Transverse colon (tissue), 4 donors: ENCODE data around the gene GIPR. TPM values are rescaled to one million over a fixed set of nuclear protein-coding genes. Genes with fewer than 3 reads are reported as not detected.
A peak's percentile ranks its signal among the peaks of the same experiment; 100 is the strongest.

Source experiments
- DNase-seq: peaks from one replicate; pipeline ENCODE4 v3.0.0-alpha.2; 2019
- H3K27ac ChIP-seq, 4 donors: fragments of 200-600 bp; sonication (generic); 2 replicates each; pipeline ENCODE4 v1.5.1; 2016 to 2018; ENCODE audit warnings: inconsistent platforms in 4 of 4
- H3K27me3 ChIP-seq: fragments of 200-600 bp; sonication (generic); 2 replicates; pipeline ENCODE4 v1.5.1; 2017; ENCODE audit warnings: inconsistent platforms
- H3K36me3 ChIP-seq, 4 donors: fragments of 200-600 bp; sonication (generic); 2 replicates each; pipeline ENCODE4 v1.5.1; 2017 to 2019; ENCODE audit warnings: inconsistent platforms in 4 of 4
- H3K4me1 ChIP-seq, 4 donors: fragments of 200-600 bp; sonication (generic); 2 replicates each; pipeline ENCODE4 v1.5.1; 2017 to 2020; ENCODE audit warnings: inconsistent platforms in 4 of 4
- H3K4me3 ChIP-seq, 4 donors: fragments of 200-600 bp; sonication (generic); 1 replicate in 1 of 4; 2 replicates in 3 of 4; pipeline versions ENCODE4 v1.5.1 to v1.6.1; 2017 to 2019; ENCODE audit warnings: inconsistent platforms in 4 of 4
- H3K9me3 ChIP-seq, 2 donors: fragments of 200-600 bp; sonication (generic); 2 replicates each; pipeline ENCODE4 v1.5.1; 2017 to 2019; ENCODE audit warnings: inconsistent platforms in 2 of 2
- EP300 ChIP-seq: sonication (generic); formaldehyde crosslinking; IDR thresholded peaks from one replicate; pipeline ENCODE4 v1.6.1; 2017; ENCODE audit warnings: antibody characterized with exemption, low read depth
- POLR2A ChIP-seq: fragments of 450-650 bp; IDR thresholded peaks from one replicate; pipeline ENCODE4 v1.6.1; 2016; ENCODE audit warnings: antibody characterized with exemption, mild to moderate bottlenecking, moderate library complexity
- POLR2AphosphoS5 ChIP-seq, 3 donors: sonication (generic); formaldehyde crosslinking; IDR thresholded peaks; one replicate each; pipeline ENCODE4 v1.6.1; 2016; ENCODE audit warnings: antibody characterized with exemption in 3 of 3
- WGBS, 2 donors: methylation state at CpG; one replicate each; pipeline ENCODE4 v1.1.5; 2018; ENCODE audit warnings: low coverage in 1 of 2; 5-methylcytosine and 5-hydroxymethylcytosine counted together
- in situ Hi-C, 4 donors: fragments of 200-750 bp; cut with MboI; loops; one replicate each; pipeline versions ENCODE4 v1.15.0 to v1.15.1; 2017; ENCODE audit warnings: low sequenced_read_pairs in 3 of 4, low pct_ligation_motif_present in 1 of 4, low pct_unique_long_range_greater_than_20kb in 1 of 4
- intact Hi-C: fragments of 100-400 bp; cut with DNase I; formaldehyde crosslinking; loops from one replicate; pipeline ENCODE4 v1.15.1; 2023; ENCODE audit warnings: low total_unique reads
- total RNA-seq, 4 donors: library from RNA; depleted of rRNA; stranded (reverse); fragments of >200 nt; gene quantifications; one replicate each; pipeline ENCODE4 v1.1.0, GENCODE V29; 2016
- TF ChIP-seq, protein P1 (sequence below), 5 experiments: fragments of 200-600 bp in 3 of 5; fragments of 450-650 bp in 2 of 5; sonication (generic) in 3 of 5; IDR thresholded peaks; 1 replicate in 2 of 5; 2 replicates in 3 of 5; pipeline ENCODE4 v1.5.1; 2016 to 2017; ENCODE audit warnings: antibody characterized with exemption in 5 of 5, inconsistent platforms in 3 of 5, mild to moderate bottlenecking in 2 of 5, moderate library complexity in 1 of 5

GIPR gene
- total RNA-seq, 4 donors from 2014 or later = 10.1 to 40.4 (median 14.1) TPM

- TF ChIP-seq, protein P1, sequence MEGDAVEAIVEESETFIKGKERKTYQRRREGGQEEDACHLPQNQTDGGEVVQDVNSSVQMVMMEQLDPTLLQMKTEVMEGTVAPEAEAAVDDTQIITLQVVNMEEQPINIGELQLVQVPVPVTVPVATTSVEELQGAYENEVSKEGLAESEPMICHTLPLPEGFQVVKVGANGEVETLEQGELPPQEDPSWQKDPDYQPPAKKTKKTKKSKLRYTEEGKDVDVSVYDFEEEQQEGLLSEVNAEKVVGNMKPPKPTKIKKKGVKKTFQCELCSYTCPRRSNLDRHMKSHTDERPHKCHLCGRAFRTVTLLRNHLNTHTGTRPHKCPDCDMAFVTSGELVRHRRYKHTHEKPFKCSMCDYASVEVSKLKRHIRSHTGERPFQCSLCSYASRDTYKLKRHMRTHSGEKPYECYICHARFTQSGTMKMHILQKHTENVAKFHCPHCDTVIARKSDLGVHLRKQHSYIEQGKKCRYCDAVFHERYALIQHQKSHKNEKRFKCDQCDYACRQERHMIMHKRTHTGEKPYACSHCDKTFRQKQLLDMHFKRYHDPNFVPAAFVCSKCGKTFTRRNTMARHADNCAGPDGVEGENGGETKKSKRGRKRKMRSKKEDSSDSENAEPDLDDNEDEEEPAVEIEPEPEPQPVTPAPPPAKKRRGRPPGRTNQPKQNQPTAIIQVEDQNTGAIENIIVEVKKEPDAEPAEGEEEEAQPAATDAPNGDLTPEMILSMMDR (IDR thresholded peaks at IDR 0.05) = no peak
- TF ChIP-seq POLR2AphosphoS5 (IDR thresholded peaks at IDR 0.05) = peak in 1 of 3 donors; percentile 18
- DNase-seq = peak; percentile 94
- H3K36me3 ChIP-seq = no peaks in the 10 kb centered on the region
- in situ Hi-C loops = no loop called here
- intact Hi-C loops = loop anchor here (2.0 kb wide), 1 partner anchor 35 kb away; no protein-coding TSS in a partner anchor
- peak overlapping the region in 3 of 4 donors; percentile 23 to 38 (median 25) for H3K4me3 ChIP-seq
- 1 to 13% methylated on average over 4 to 32 of the region's 40 CpGs for WGBS, 2 donors
- H3K27me3 ChIP-seq = peaks cover 32% of the 10 kb centered on the region
- peaks cover 3 to 59% (median 55%) of the 10 kb centered on the region in 4 donors for H3K4me1 ChIP-seq
- H3K27ac ChIP-seq = peak overlapping the region; percentile 83 to 90 (median 86)
- H3K9me3 ChIP-seq = no peaks in the 10 kb centered on the region
Observed at GRCh38 chr19:45641274-45642105, 26.5 kb upstream of the GIPR start.

DNA sequence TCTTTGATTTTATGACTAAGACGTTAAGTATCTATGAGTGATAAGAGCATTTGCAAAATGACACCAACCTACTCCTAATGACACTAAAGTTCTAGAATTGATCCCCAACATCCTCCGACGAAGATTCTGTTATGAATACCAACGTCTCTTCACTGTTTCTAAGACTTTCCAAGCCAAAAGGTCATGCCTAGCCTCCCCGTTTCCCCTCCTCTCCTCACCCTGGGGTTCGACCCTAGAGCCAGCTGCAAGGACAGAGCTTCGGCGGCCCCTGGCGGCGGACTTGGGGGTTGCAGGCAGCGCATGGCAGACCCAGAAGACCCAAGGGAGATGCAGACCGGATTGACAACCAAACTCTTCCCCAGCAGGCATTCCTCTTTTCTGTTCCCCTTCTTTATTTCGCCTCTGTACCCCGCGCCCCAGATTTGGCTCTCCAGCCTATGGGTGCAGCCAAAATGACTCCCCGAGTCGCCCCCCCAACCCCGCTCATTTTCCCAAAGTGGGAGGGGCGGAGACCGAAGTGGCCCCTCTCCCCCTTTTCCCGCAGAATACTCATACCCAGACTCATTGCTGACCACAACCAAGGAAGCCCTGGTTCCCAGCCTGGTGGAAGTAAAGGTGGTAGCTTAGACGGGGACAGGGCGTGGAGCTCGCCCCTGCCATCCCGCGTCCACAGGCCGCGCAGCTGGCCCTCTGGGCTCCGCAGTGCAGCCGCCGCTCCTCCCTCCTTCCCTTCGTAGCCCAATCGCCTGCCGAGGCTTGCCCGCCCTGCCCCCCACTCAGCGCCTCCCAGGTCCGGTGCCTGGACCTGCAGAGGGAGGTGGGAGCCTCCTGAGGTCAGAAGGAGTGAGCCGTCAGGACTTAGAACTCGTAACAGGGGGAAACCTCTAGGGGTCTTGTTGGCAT lies 24.7 kb upstream of the GIPR start:
- intact Hi-C loops = loop anchor here (2.0 kb wide), 1 partner anchor 36 kb away; no protein-coding TSS in a partner anchor

GRCh38 chr19:45643927-45644771 lies 23.9 kb upstream of the GIPR start:
- no peak for TF ChIP-seq POLR2AphosphoS5 (IDR thresholded peaks at IDR 0.05)
- no peak for TF ChIP-seq POLR2A
- TF ChIP-seq, protein P1 (IDR thresholded peaks at IDR 0.05) = no peak
- no peak for TF ChIP-seq EP300
- in situ Hi-C loops = no loop called here
- intact Hi-C loops = loop anchor here (2.0 kb wide), 1 partner anchor 37 kb away; no protein-coding TSS in a partner anchor

More for the DNA sequence above, 24.7 kb upstream of the GIPR start:
- Histone ChIP-seq H3K9me3 (no peaks in the 10 kb centered on the region), H3K27ac (peak overlapping the region; percentile 83 to 90 (median 86)), H3K27me3 (peaks cover 38% of the 10 kb centered on the region), H3K4me3 (no peak overlapping the region), H3K4me1 (peaks cover 3 to 54% (median 51%) of the 10 kb centered on the region in 4 donors), H3K36me3 (no peaks in the 10 kb centered on the region)
- DNase-seq = peak; percentile 92
- TF ChIP-seq EP300 = no peak
- TF ChIP-seq, protein P1 (IDR thresholded peaks at IDR 0.05) = peak; percentile 98 to 100 (median 98)
- in situ Hi-C loops = no loop called here
- 6 to 7% methylated on average over 13 to 37 of the region's 39 CpGs for WGBS, 2 donors

More at GRCh38 chr19:45643927-45644771, 23.9 kb upstream of the GIPR start:
- Histone ChIP-seq H3K27me3 (peaks cover 38% of the 10 kb centered on the region), H3K36me3 (no peaks in the 10 kb centered on the region), H3K4me1 (peaks cover 0 to 49% (median 46%) of the 10 kb centered on the region in 4 donors), H3K9me3 (no peaks in the 10 kb centered on the region), H3K4me3 (no peak overlapping the region), H3K27ac (no peak overlapping the region)
- DNase-seq = no peak
- 44 to 51% methylated on average over 7 to 14 of the region's 14 CpGs for WGBS, 2 donors
